ENCODE data around the gene PTDSS2.
A peak's percentile ranks its signal among the peaks of the same experiment; 100 is the strongest.

PTDSS2 gene

GRCh38 chr11:440065-441042, 9.7 kb upstream of the PTDSS2 start:
- Histone ChIP-seq H3K36me3 (replicated peaks; ENCODE audit: insufficient read depth, low read length) (no peaks in the 10 kb centered on the region), H3K27me3 (replicated peaks; ENCODE audit: insufficient read depth, low read length) (peaks cover 34% of the 10 kb centered on the region), H3K4me2 (ENCODE audit: low read depth, low read length) (peak overlapping the region; percentile 89; the same call in 1 of the 2 replicates), H3K9me3 (replicated peaks; ENCODE audit: insufficient read depth, low read length) (no peaks in the 10 kb centered on the region), H3K4me3 (ENCODE audit: low read length) (no peak overlapping the region), H3F3A (ENCODE audit: insufficient read depth, low read length) (peaks cover 3% of the 10 kb centered on the region; the same call in 1 of the 2 replicates), H4K20me1 (ENCODE audit: insufficient read depth, low read length) (no peaks in the 10 kb centered on the region), H3K9me2 (replicated peaks; ENCODE audit: insufficient read depth, low read length) (no peaks in the 10 kb centered on the region), H3K9ac (ENCODE audit: low read length) (no peak overlapping the region), H3K79me2 (ENCODE audit: low read length) (no peaks in the 10 kb centered on the region), H2AFZ (ENCODE audit: low read length) (no peak overlapping the region), H3K27ac (ENCODE audit: low read length) (no peak overlapping the region), H3K4me1 (ENCODE audit: low read length) (0 out of 2 replicates have a peak, but pooled peaks cover 3% of the 10 kb centered on the region)
- no peak for DNase-seq
- TF ChIP-seq EZH2 (optimal IDR thresholded peaks at IDR 0.05; ENCODE audit: low read depth, low read length) (no peak), CTCF (IDR thresholded peaks at IDR 0.05; ENCODE audit: low read length) (no peak), EZH2phosphoT487 (IDR thresholded peaks at IDR 0.05; ENCODE audit: low read length) (no peak)

- H3K4me2 ChIP-seq (ENCODE audit: low read depth, low read length) = peak overlapping the region; percentile 89
- H3K27me3 ChIP-seq (replicated peaks; ENCODE audit: insufficient read depth, low read length) = peaks cover 40% of the 10 kb centered on the region
- peaks cover 3% of the 10 kb centered on the region; the same call in 1 of the 2 replicates for H3F3A ChIP-seq (ENCODE audit: insufficient read depth, low read length)
- no peaks in the 10 kb centered on the region for H3K36me3 ChIP-seq (replicated peaks; ENCODE audit: insufficient read depth, low read length)
- no peaks in the 10 kb centered on the region for H4K20me1 ChIP-seq (ENCODE audit: insufficient read depth, low read length)
- H3K4me1 ChIP-seq (ENCODE audit: low read length) = 0 out of 2 replicates have a peak, but pooled peaks cover 3% of the 10 kb centered on the region
- H2AFZ ChIP-seq (ENCODE audit: low read length) = peak overlapping the region; percentile 79
- peak overlapping the region; percentile 61; the same call in 1 of the 2 replicates for H3K4me3 ChIP-seq (ENCODE audit: low read length)
- DNase-seq = no peak
- no peak for TF ChIP-seq EZH2 (optimal IDR thresholded peaks at IDR 0.05; ENCODE audit: low read depth, low read length)
- no peak for TF ChIP-seq CTCF (IDR thresholded peaks at IDR 0.05; ENCODE audit: low read length)
- no peak for TF ChIP-seq EZH2phosphoT487 (IDR thresholded peaks at IDR 0.05; ENCODE audit: low read length)
- H3K9ac ChIP-seq (ENCODE audit: low read length) = peak overlapping the region; percentile 48; the same call in 1 of the 2 replicates
- no peaks in the 10 kb centered on the region for H3K9me3 ChIP-seq (replicated peaks; ENCODE audit: insufficient read depth, low read length)
- H3K27ac ChIP-seq (ENCODE audit: low read length) = no peak overlapping the region
- H3K79me2 ChIP-seq (ENCODE audit: low read length) = no peaks in the 10 kb centered on the region
- H3K9me2 ChIP-seq (replicated peaks; ENCODE audit: insufficient read depth, low read length) = no peaks in the 10 kb centered on the region
Measured at GRCh38 chr11:441043-441417, 9.0 kb upstream of the PTDSS2 start.

GRCh38 chr11:441418-442274, 8.4 kb upstream of the PTDSS2 start, which contains the start of gene ANO9:
Gene ANO9, minus strand, starts transcription at chr11:442011. Its CDS starts 85 bp downstream, at chr11:441926.
- TF ChIP-seq CTCF (IDR thresholded peaks at IDR 0.05; ENCODE audit: low read length) (no peak), EZH2 (optimal IDR thresholded peaks at IDR 0.05; ENCODE audit: low read depth, low read length) (no peak), EZH2phosphoT487 (IDR thresholded peaks at IDR 0.05; ENCODE audit: low read length) (no peak)
- H3K4me3 ChIP-seq (ENCODE audit: low read length) = peak within 1 kb of the TSS; percentile 61
- no peaks in the 10 kb centered on the region for H3K9me2 ChIP-seq (replicated peaks; ENCODE audit: insufficient read depth, low read length)
- no peak within 1 kb of the TSS for H3K27ac ChIP-seq (ENCODE audit: low read length)
- H3K9me3 ChIP-seq (replicated peaks; ENCODE audit: insufficient read depth, low read length) = no peaks in the 10 kb centered on the region
- peaks cover 40% of the 10 kb centered on the region for H3K27me3 ChIP-seq (replicated peaks; ENCODE audit: insufficient read depth, low read length)
- H3K9ac ChIP-seq (ENCODE audit: low read length) = peak within 1 kb of the TSS; percentile 48; the same call in 1 of the 2 replicates
- H3F3A ChIP-seq (ENCODE audit: insufficient read depth, low read length) = peaks cover 4% of the 10 kb centered on the region
- no peaks in the 10 kb centered on the region for H3K79me2 ChIP-seq (ENCODE audit: low read length)
- no peaks in the 10 kb centered on the region for H3K36me3 ChIP-seq (replicated peaks; ENCODE audit: insufficient read depth, low read length)
- H4K20me1 ChIP-seq (ENCODE audit: insufficient read depth, low read length) = no peaks in the 10 kb centered on the region
- H3K4me1 ChIP-seq (ENCODE audit: low read length) = 0 out of 2 replicates have a peak, but pooled peaks cover 3% of the 10 kb centered on the region
- DNase-seq = peak; percentile 55
- peak within 1 kb of the TSS; percentile 79 for H2AFZ ChIP-seq (ENCODE audit: low read length)
- peak within 1 kb of the TSS; percentile 89 for H3K4me2 ChIP-seq (ENCODE audit: low read depth, low read length)
